CD8-positive, alpha-beta memory T cell (primary cell): ENCODE measurements around the gene USP14. TPM values are rescaled to one million over a fixed set of nuclear protein-coding genes. Genes with fewer than 3 reads are reported as not detected.

Source experiments
- CTCF ChIA-PET: fragments of 350-600 bp; sonication (Branson Sonifier 250); formaldehyde crosslinking; loops from one replicate; lab custom pipeline; 2021; ENCODE audit warnings: antibody characterized with exemption; lab: Charles Lee
- POLR2A ChIA-PET: fragments of 350-600 bp; sonication (Branson Sonifier 250); formaldehyde crosslinking; loops from one replicate; lab custom pipeline; 2021; ENCODE audit warnings: antibody characterized with exemption; lab: Charles Lee
- DNase-seq, 5 donors: peaks; one replicate each; pipeline versions ENCODE4 v3.0.0 to v3.0.0-alpha.2; 2020 to 2022; ENCODE audit warnings: mixed read lengths in 1 of 5
- H3K27ac ChIP-seq: one replicate; pipeline ENCODE4 v1.7.0; 2013; ENCODE audit warnings: low read depth, mild to moderate bottlenecking, low read length, moderate library complexity
- H3K27me3 ChIP-seq: 2 replicates; pipeline ENCODE4 v1.7.0; 2013; ENCODE audit warnings: low read length, mild to moderate bottlenecking; ENCODE audit not compliant: insufficient read depth, poor library complexity, severe bottlenecking
- H3K36me3 ChIP-seq: 2 replicates; pipeline ENCODE4 v1.7.0; 2013; ENCODE audit warnings: mild to moderate bottlenecking, low read length, moderate library complexity; ENCODE audit not compliant: insufficient read depth
- H3K4me1 ChIP-seq: 2 replicates; pipeline ENCODE4 v1.7.0; 2013; ENCODE audit warnings: mild to moderate bottlenecking, low read length, moderate library complexity; ENCODE audit not compliant: insufficient read depth
- H3K4me3 ChIP-seq: 2 replicates; pipeline ENCODE4 v1.7.0; 2013; ENCODE audit warnings: mild to moderate bottlenecking, low read length
- H3K9me3 ChIP-seq: 2 replicates; pipeline ENCODE4 v1.7.0; 2013; ENCODE audit warnings: mild to moderate bottlenecking, low read length
- H3K27ac Mint-ChIP-seq, 8 donors: one replicate each; pipeline ENCODE4 v1.8.0; 2020 to 2021; ENCODE audit warnings: mixed read lengths in 8 of 8, mild to moderate bottlenecking in 6 of 8, inconsistent platforms in 3 of 8, moderate library complexity in 3 of 8
- H3K27me3 Mint-ChIP-seq, 2 donors: one replicate each; pipeline ENCODE4 v1.8.0; 2020 to 2021; ENCODE audit warnings: mixed read lengths in 2 of 2, mild to moderate bottlenecking in 1 of 2, moderate library complexity in 1 of 2
- H3K36me3 Mint-ChIP-seq, 3 donors: one replicate each; pipeline ENCODE4 v1.8.0; 2020 to 2021; ENCODE audit warnings: mixed read lengths in 3 of 3, inconsistent platforms in 1 of 3, mild to moderate bottlenecking in 1 of 3
- H3K4me1 Mint-ChIP-seq, 3 donors: one replicate each; pipeline ENCODE4 v1.8.0; 2020 to 2021; ENCODE audit warnings: mixed read lengths in 3 of 3, inconsistent platforms in 1 of 3, mild to moderate bottlenecking in 1 of 3
- H3K4me3 Mint-ChIP-seq, 7 donors: one replicate each; pipeline ENCODE4 v1.8.0; 2020 to 2021; ENCODE audit warnings: mixed read lengths in 7 of 7, mild to moderate bottlenecking in 6 of 7, moderate library complexity in 4 of 7, inconsistent platforms in 2 of 7
- H3K9me3 Mint-ChIP-seq, 5 donors: one replicate each; pipeline ENCODE4 v1.8.0; 2020 to 2022; ENCODE audit warnings: mixed read lengths in 5 of 5, mild to moderate bottlenecking in 3 of 5, moderate library complexity in 2 of 5, inconsistent platforms in 1 of 5
- polyA plus RNA-seq: library from polyadenylated mRNA; unstranded; fragments of 300-500 nt; fragmentation: Illumina TruSeq; gene quantifications from one replicate; pipeline ENCODE4 v1.2.3, GENCODE V29; 2021
- total RNA-seq, 2 experiments: library from RNA; stranded (reverse); gene quantifications; one replicate each; pipeline ENCODE4 v1.2.3, GENCODE V29; 2021

USP14 gene
- total and polyA plus RNA-seq, 3 experiments from 2014 or later = 50.2 to 113 (median 111) TPM

- CTCF ChIA-PET = no interaction called here
- H3K36me3 ChIP-seq = peaks cover 44% of the 10 kb centered on the region
Measured at GRCh38 chr18:215448-216010, 57.2 kb downstream of the USP14 start.

GRCh38 chr18:217532-218336 lies 59.4 kb downstream of the USP14 start:
- H3K27ac Mint-ChIP-seq = peak overlapping the region in 6 of 8 donors; percentile 31 to 86 (median 66)
- Histone ChIP-seq H3K4me3 (no peak overlapping the region), H3K4me1 (no peaks in the 10 kb centered on the region), H3K27ac (no peak overlapping the region), H3K9me3 (no peaks in the 10 kb centered on the region), H3K27me3 (no peaks in the 10 kb centered on the region), H3K36me3 (peaks cover 35% of the 10 kb centered on the region)
- ChIA-PET CTCF (no interaction called here), POLR2A (no interaction called here)
- H3K9me3 Mint-ChIP-seq = no peaks in the 10 kb centered on the region
- H3K4me3 Mint-ChIP-seq = no peak overlapping the region
- peaks cover 0 to 74% (median 7%) of the 10 kb centered on the region in 3 donors for H3K36me3 Mint-ChIP-seq
- H3K4me1 Mint-ChIP-seq = peaks cover 0 to 4% (median 0%) of the 10 kb centered on the region in 3 donors
- peaks cover 0 to 2% of the 10 kb centered on the region in 2 donors for H3K27me3 Mint-ChIP-seq
- no peak for DNase-seq

More at GRCh38 chr18:215448-216010, 57.2 kb downstream of the USP14 start:
- Histone ChIP-seq H3K9me3 (no peaks in the 10 kb centered on the region), H3K27me3 (no peaks in the 10 kb centered on the region), H3K4me3 (no peak overlapping the region), H3K4me1 (no peaks in the 10 kb centered on the region), H3K27ac (no peak overlapping the region)
- peaks cover 0 to 81% (median 18%) of the 10 kb centered on the region in 3 donors for H3K36me3 Mint-ChIP-seq
- H3K4me3 Mint-ChIP-seq = no peak overlapping the region
- no peak for DNase-seq
- H3K9me3 Mint-ChIP-seq = no peaks in the 10 kb centered on the region
- H3K27ac Mint-ChIP-seq = peak overlapping the region in 1 of 8 donors; percentile 23
- peaks cover 0 to 4% (median 0%) of the 10 kb centered on the region in 3 donors for H3K4me1 Mint-ChIP-seq
- no peaks in the 10 kb centered on the region for H3K27me3 Mint-ChIP-seq
- POLR2A ChIA-PET = no interaction called here

GRCh38 chr18:220708-221107 lies 62.4 kb downstream of the USP14 start:
- peaks cover 0 to 2% of the 10 kb centered on the region in 2 donors for H3K27me3 Mint-ChIP-seq
- no peak overlapping the region for H3K4me3 ChIP-seq
- peak overlapping the region in 4 of 8 donors; percentile 1 to 72 (median 63) for H3K27ac Mint-ChIP-seq
- H3K4me1 Mint-ChIP-seq = peaks cover 0 to 4% (median 0%) of the 10 kb centered on the region in 3 donors
- ChIA-PET POLR2A (no interaction called here), CTCF (no interaction called here)
- H3K4me3 Mint-ChIP-seq = no peak overlapping the region
- H3K36me3 Mint-ChIP-seq = peaks cover 6 to 76% (median 10%) of the 10 kb centered on the region in 3 donors
- no peaks in the 10 kb centered on the region for H3K9me3 ChIP-seq
- no peak for DNase-seq
- peaks cover 33% of the 10 kb centered on the region for H3K36me3 ChIP-seq
- H3K9me3 Mint-ChIP-seq = no peaks in the 10 kb centered on the region
- H3K27me3 ChIP-seq = no peaks in the 10 kb centered on the region
- H3K27ac ChIP-seq = no peak overlapping the region
- H3K4me1 ChIP-seq = no peaks in the 10 kb centered on the region

GRCh38 chr18:225745-226144 lies 67.4 kb downstream of the USP14 start:
- Mint-ChIP-seq H3K4me3 (no peak overlapping the region), H3K27ac (peak overlapping the region in 1 of 8 donors; percentile 20), H3K27me3 (peaks cover 0 to 2% of the 10 kb centered on the region in 2 donors), H3K9me3 (no peaks in the 10 kb centered on the region), H3K36me3 (peaks cover 10 to 77% (median 23%) of the 10 kb centered on the region in 3 donors), H3K4me1 (peaks cover 0 to 4% (median 2%) of the 10 kb centered on the region in 3 donors)
- no peaks in the 10 kb centered on the region for H3K9me3 ChIP-seq
- H3K4me1 ChIP-seq = no peaks in the 10 kb centered on the region
- no peak overlapping the region for H3K4me3 ChIP-seq
- ChIA-PET POLR2A (no interaction called here), CTCF (no interaction called here)
- H3K27ac ChIP-seq = no peak overlapping the region
- no peak for DNase-seq
- H3K27me3 ChIP-seq = no peaks in the 10 kb centered on the region
- peaks cover 20% of the 10 kb centered on the region for H3K36me3 ChIP-seq

- peaks cover 20% of the 10 kb centered on the region for H3K36me3 ChIP-seq
- no peak overlapping the region for H3K4me3 Mint-ChIP-seq
- CTCF ChIA-PET = no interaction called here
Measured at GRCh38 chr18:227374-227773, 69.0 kb downstream of the USP14 start.

GRCh38 chr18:227902-228301 lies 69.5 kb downstream of the USP14 start:
- no peaks in the 10 kb centered on the region for H3K27me3 ChIP-seq
- CTCF ChIA-PET = no interaction called here
- H3K36me3 Mint-ChIP-seq = peaks cover 10 to 65% (median 23%) of the 10 kb centered on the region in 3 donors
- H3K36me3 ChIP-seq = peaks cover 18% of the 10 kb centered on the region
- no peak overlapping the region for H3K27ac ChIP-seq
- no peak overlapping the region for H3K4me3 ChIP-seq
- no peaks in the 10 kb centered on the region for H3K9me3 Mint-ChIP-seq
- no peak for DNase-seq
- no peaks in the 10 kb centered on the region for H3K4me1 ChIP-seq
- H3K27ac Mint-ChIP-seq = peak overlapping the region in 3 of 8 donors; percentile 31 to 53 (median 42)
- peaks cover 3 to 4% (median 3%) of the 10 kb centered on the region in 3 donors for H3K4me1 Mint-ChIP-seq
- H3K9me3 ChIP-seq = no peaks in the 10 kb centered on the region
- no peaks in the 10 kb centered on the region for H3K27me3 Mint-ChIP-seq
- POLR2A ChIA-PET = interaction anchor here (0.7 kb wide), 1 partner anchor 28 kb away, joined by 4 read pairs; no protein-coding TSS in a partner anchor
- no peak overlapping the region for H3K4me3 Mint-ChIP-seq

More at GRCh38 chr18:227374-227773, 69.0 kb downstream of the USP14 start:
- Mint-ChIP-seq H3K4me1 (peaks cover 2 to 4% (median 3%) of the 10 kb centered on the region in 3 donors), H3K27me3 (no peaks in the 10 kb centered on the region), H3K27ac (no peak overlapping the region), H3K9me3 (no peaks in the 10 kb centered on the region), H3K36me3 (peaks cover 10 to 70% (median 23%) of the 10 kb centered on the region in 3 donors)
- Histone ChIP-seq H3K9me3 (no peaks in the 10 kb centered on the region), H3K27ac (no peak overlapping the region), H3K4me1 (no peaks in the 10 kb centered on the region), H3K4me3 (no peak overlapping the region), H3K27me3 (no peaks in the 10 kb centered on the region)
- POLR2A ChIA-PET = interaction anchor here (0.7 kb wide), 1 partner anchor 28 kb away, joined by 4 read pairs; no protein-coding TSS in a partner anchor
- DNase-seq = no peak

- POLR2A ChIA-PET = no interaction called here
- H3K27me3 Mint-ChIP-seq = no peaks in the 10 kb centered on the region
- CTCF ChIA-PET = no interaction called here
Measured at GRCh38 chr18:228586-228985, 70.2 kb downstream of the USP14 start.

GRCh38 chr18:231563-231962 lies 73.2 kb downstream of the USP14 start:
- POLR2A ChIA-PET = no interaction called here

More at GRCh38 chr18:228586-228985, 70.2 kb downstream of the USP14 start:
- Histone ChIP-seq H3K9me3 (no peaks in the 10 kb centered on the region), H3K36me3 (peaks cover 13% of the 10 kb centered on the region), H3K27me3 (no peaks in the 10 kb centered on the region), H3K4me3 (no peak overlapping the region), H3K27ac (no peak overlapping the region), H3K4me1 (no peaks in the 10 kb centered on the region)
- peak overlapping the region in 3 of 8 donors; percentile 8 to 56 (median 37) for H3K27ac Mint-ChIP-seq
- DNase-seq = no peak
- H3K9me3 Mint-ChIP-seq = no peaks in the 10 kb centered on the region
- no peak overlapping the region for H3K4me3 Mint-ChIP-seq
- H3K4me1 Mint-ChIP-seq = peaks cover 3 to 4% (median 3%) of the 10 kb centered on the region in 3 donors
- peaks cover 10 to 60% (median 23%) of the 10 kb centered on the region in 3 donors for H3K36me3 Mint-ChIP-seq

More at GRCh38 chr18:231563-231962, 73.2 kb downstream of the USP14 start:
- no peaks in the 10 kb centered on the region for H3K27me3 ChIP-seq
- Mint-ChIP-seq H3K27me3 (no peaks in the 10 kb centered on the region), H3K27ac (peak overlapping the region in 1 of 8 donors; percentile 50), H3K4me3 (no peak overlapping the region), H3K9me3 (no peaks in the 10 kb centered on the region), H3K4me1 (peaks cover 3 to 4% (median 3%) of the 10 kb centered on the region in 3 donors), H3K36me3 (peaks cover 0 to 41% (median 15%) of the 10 kb centered on the region in 3 donors)
- CTCF ChIA-PET = no interaction called here
- no peak for DNase-seq
- no peak overlapping the region for H3K27ac ChIP-seq
- no peaks in the 10 kb centered on the region for H3K9me3 ChIP-seq
- H3K36me3 ChIP-seq = no peaks in the 10 kb centered on the region
- no peaks in the 10 kb centered on the region for H3K4me1 ChIP-seq
- no peak overlapping the region for H3K4me3 ChIP-seq
